HepG2 (cell line): Measurements from ENCODE around the gene TMEM204. TPM values are rescaled to one million over a fixed set of nuclear protein-coding genes. Genes with fewer than 3 reads are reported as not detected.

Experiments
- ATM ChIP-seq: fragments of 450-650 bp; IDR thresholded peaks from 2 replicates; pipeline ENCODE4 v1.7.1; 2017; ENCODE audit warnings: mild to moderate bottlenecking, borderline replicate concordance
- CBX1 ChIP-seq: IDR thresholded peaks from one replicate; pipeline ENCODE4 v1.6.1; 2016; ENCODE audit warnings: antibody characterized with exemption, low read depth
- DDIT3 ChIP-seq: sonication (generic); formaldehyde crosslinking; IDR thresholded peaks from 2 replicates; pipeline ENCODE4 v1.4.0; 2020; ENCODE audit warnings: mild to moderate bottlenecking, missing genetic modification reagents
- ELF1 ChIP-seq: sonication (generic); formaldehyde crosslinking; IDR thresholded peaks from 2 replicates; pipeline ENCODE4 v1.4.0; 2020; ENCODE audit warnings: missing genetic modification reagents
- EP300 ChIP-seq, 3 experiments: sonication (generic) in 1 of 3; formaldehyde crosslinking in 1 of 3; IDR thresholded peaks; 2 replicates each; pipeline versions ENCODE4 v1.5.1 to v1.6.1; 2011 to 2020; ENCODE audit warnings: low read depth in 2 of 3, low read length in 2 of 3, borderline replicate concordance in 1 of 3, improper control_type of control experiment in 1 of 3, mild to moderate bottlenecking in 1 of 3, missing genetic modification reagents in 1 of 3, moderate library complexity in 1 of 3
- HNF1A ChIP-seq, 2 experiments: sonication (generic) in 1 of 2; formaldehyde crosslinking in 1 of 2; IDR thresholded peaks; 2 replicates each; pipeline versions ENCODE4 v1.4.0 to v1.6.1; 2016 to 2020; ENCODE audit warnings: borderline replicate concordance in 1 of 2, low read depth in 1 of 2, mild to moderate bottlenecking in 1 of 2, missing genetic modification reagents in 1 of 2
- KLF15 ChIP-seq: sonication (generic); formaldehyde crosslinking; IDR thresholded peaks from 2 replicates; pipeline ENCODE4 v1.8.1; 2023; ENCODE audit warnings: borderline replicate concordance, mild to moderate bottlenecking, inconsistent platforms, missing genetic modification reagents, mixed read lengths
- MYC ChIP-seq: sonication (generic); formaldehyde crosslinking; IDR thresholded peaks from 2 replicates; pipeline ENCODE4 v1.9.0; 2021; ENCODE audit warnings: missing genetic modification reagents, borderline replicate concordance
- PAWR ChIP-seq: sonication (generic); formaldehyde crosslinking; IDR thresholded peaks from 2 replicates; pipeline ENCODE4 v1.4.0; 2020; ENCODE audit warnings: missing genetic modification reagents, mild to moderate bottlenecking, borderline replicate concordance
- PHF8 ChIP-seq: sonication (generic); formaldehyde crosslinking; IDR thresholded peaks from 2 replicates; pipeline ENCODE4 v1.5.0; 2020; ENCODE audit warnings: missing genetic modification reagents
- SIX1 ChIP-seq: sonication (generic); formaldehyde crosslinking; IDR thresholded peaks from 2 replicates; pipeline ENCODE4 v1.4.0; 2020; ENCODE audit warnings: missing genetic modification reagents, borderline replicate concordance
- SOX13 ChIP-seq, 3 experiments: fragments of 450-650 bp in 1 of 3; sonication (generic) in 1 of 3; formaldehyde crosslinking in 1 of 3; IDR thresholded peaks in 2 of 3; conservative IDR thresholded peaks in 1 of 3; 2 replicates each; pipeline versions ENCODE4 v1.5.0 to v1.6.1; 2016 to 2020; ENCODE audit warnings: antibody characterized with exemption in 1 of 3, mild to moderate bottlenecking in 1 of 3, missing compliant biosample characterization in 1 of 3, missing genetic modification reagents in 1 of 3, moderate library complexity in 1 of 3
- SUZ12 ChIP-seq: fragments of 150-350 bp; IDR thresholded peaks from 2 replicates; pipeline ENCODE4 v1.6.1; 2014; ENCODE audit warnings: low read depth, low read length
- TSC22D2 ChIP-seq: sonication (generic); formaldehyde crosslinking; IDR thresholded peaks from 2 replicates; pipeline ENCODE4 v1.5.1; 2020; ENCODE audit warnings: missing genetic modification reagents, mild to moderate bottlenecking, borderline replicate concordance
- ZBTB25 ChIP-seq: IDR thresholded peaks from 2 replicates; pipeline ENCODE4 v1.6.1; 2018; ENCODE audit warnings: missing genetic modification reagents
- ZBTB26 ChIP-seq: IDR thresholded peaks from 2 replicates; pipeline ENCODE4 v1.6.1; 2016; ENCODE audit warnings: missing compliant biosample characterization, missing genetic modification reagents, borderline replicate concordance
- ZNF207 ChIP-seq: fragments of 450-650 bp; IDR thresholded peaks from 2 replicates; pipeline ENCODE4 v1.6.1; 2016; ENCODE audit warnings: antibody characterized with exemption, borderline replicate concordance
- ZNF337 ChIP-seq: sonication (generic); formaldehyde crosslinking; IDR thresholded peaks from 2 replicates; pipeline ENCODE4 v1.5.1; 2020; ENCODE audit warnings: missing genetic modification reagents, low read depth, mild to moderate bottlenecking, borderline replicate concordance
- ZNF33A ChIP-seq: sonication (generic); formaldehyde crosslinking; IDR thresholded peaks from 2 replicates; pipeline ENCODE4 v1.5.1; 2020; ENCODE audit warnings: missing genetic modification reagents, mild to moderate bottlenecking, moderate library complexity, borderline replicate concordance
- polyA plus RNA-seq, 8 experiments: library from polyadenylated mRNA; depleted of rRNA in 3 of 8; stranded (reverse) in 7 of 8; unstranded in 1 of 8; fragments of >200 nt; fragmentation: Illumina TruSeq in 4 of 8; extraction: Trizol in 4 of 8; gene quantifications; 2 replicates each; pipeline versions ENCODE4 v1.2.1 to v1.2.3, GENCODE V29; 2011 to 2016; ENCODE audit warnings: low read depth in 4 of 8, missing spikeins in 1 of 8, mixed read lengths in 1 of 8; ENCODE audit not compliant: insufficient read depth in 1 of 8
- total RNA-seq, 5 experiments: library from RNA; depleted of rRNA; stranded (reverse); fragments of >200 nt; fragmentation: Illumina TruSeq; extraction: Trizol; gene quantifications; 2 replicates each; pipeline ENCODE4 v1.2.3, GENCODE V29; 2016; ENCODE audit warnings: low read depth in 1 of 5

Gene TMEM204
- total and polyA plus RNA-seq, 2 of the 13 experiments (the other 11 are each of a cell fraction or from before 2014, with no cell fraction given), result not detected

GRCh38 chr16:1492923-1493745, 40.3 kb upstream of the TMEM204 start, which contains the start of gene TELO2 (continued):
- TF ChIP-seq ZBTB26 (CRISPR knock-in tag) (no peak), CBX1 (no peak), ZBTB25 (CRISPR knock-in tag) (peak; percentile 28; the same call in 1 of the 2 replicates), HNF1A (IDR thresholded peaks at IDR 0.05; ENCODE audit: low read depth) (no peak), HNF1A (CRISPR knock-in tag; IDR thresholded peaks at IDR 0.05; ENCODE audit: borderline replicate concordance) (no peak), TSC22D2 (CRISPR knock-in tag) (no peak), SUZ12 (no peak), SOX13 (IDR thresholded peaks at IDR 0.05) (no peak), SOX13 (CRISPR knock-in tag; conservative IDR thresholded peaks at IDR 0.05 in 1 of 2, IDR thresholded peaks at IDR 0.05 in 1 of 2) (no peak; a peak in 1 of 4 replicates), ZNF207 (no peak), KLF15 (no peak), EP300 (IDR thresholded peaks at IDR 0.05; ENCODE audit: low read depth in 2 of 2, low read length in 2 of 2) (peak in 1 of 2 experiments; percentile 38; a peak in 2 of 4 replicates), EP300 (CRISPR knock-in tag; IDR thresholded peaks at IDR 0.05; ENCODE audit: borderline replicate concordance) (no peak), PHF8 (CRISPR knock-in tag) (peak; percentile 78), SIX1 (CRISPR knock-in tag) (no peak), ZNF337 (no peak), PAWR (CRISPR knock-in tag) (no peak), MYC (CRISPR knock-in tag) (peak; percentile 89), ZNF33A (no peak), DDIT3 (CRISPR knock-in tag) (no peak), ATM (no peak), ELF1 (CRISPR knock-in tag) (peak; percentile 53)
